Left renal pelvis (tissue), 4 donors: Measurements from ENCODE around the gene CHMP1A. TPM values are rescaled to one million over a fixed set of nuclear protein-coding genes. Genes with fewer than 3 reads are reported as not detected.
A peak's percentile ranks its signal among the peaks of the same experiment; 100 is the strongest.

Source experiments
- DNase-seq, 4 donors: peaks; one replicate each; pipeline ENCODE4 v3.0.0-alpha.2; 2013; ENCODE audit warnings: low read depth in 4 of 4, low spot score in 3 of 4
- polyA plus RNA-seq, 4 donors: library from polyadenylated mRNA; unstranded; fragments of 120-200 nt; gene quantifications; one replicate each; pipeline ENCODE4 v1.2.1, GENCODE V29; 2013; ENCODE audit not compliant: insufficient read length in 4 of 4

The CHMP1A gene
- polyA plus RNA-seq, 4 donors: 57.1 to 76.8 (median 64.8) TPM

- DNase-seq: no peak
Observed at GRCh38 chr16:89629827-89630610, 27.5 kb downstream of the CHMP1A start.

- no peak for DNase-seq
Observed at GRCh38 chr16:89624777-89625761, 32.4 kb downstream of the CHMP1A start.

- DNase-seq: no peak
Observed at GRCh38 chr16:89623511-89624261, 33.8 kb downstream of the CHMP1A start.

GRCh38 chr16:89621698-89622409 is 35.7 kb downstream of the CHMP1A start:
- no peak for DNase-seq

GRCh38 chr16:89621136-89621697 is 36.3 kb downstream of the CHMP1A start:
- no peak for DNase-seq

- DNase-seq: no peak
Observed at GRCh38 chr16:89620406-89620841, 37.1 kb downstream of the CHMP1A start.

GRCh38 chr16:89619840-89620239 is 37.7 kb downstream of the CHMP1A start:
- no peak for DNase-seq

GRCh38 chr16:89618109-89618998 is 39.2 kb downstream of the CHMP1A start:
- no peak for DNase-seq

- no peak for DNase-seq
Observed at GRCh38 chr16:89617036-89617435, 40.5 kb downstream of the CHMP1A start.

GRCh38 chr16:89616623-89617022 is 40.9 kb downstream of the CHMP1A start:
- no peak for DNase-seq

- no peak for DNase-seq
Observed at GRCh38 chr16:89615596-89616090, 41.9 kb downstream of the CHMP1A start.

GRCh38 chr16:89615176-89615575 is 42.3 kb downstream of the CHMP1A start:
- no peak for DNase-seq

- no peak for DNase-seq
Observed at GRCh38 chr16:89613954-89614459, 43.5 kb downstream of the CHMP1A start.

GRCh38 chr16:89613231-89613953 is 44.1 kb downstream of the CHMP1A start, which contains the start of gene DPEP1:
Gene DPEP1 (plus strand): TSS chr16:89613642. CDS start chr16:89630411, 16,769 bp downstream.
- peak in 1 of 4 donors; percentile 43 for DNase-seq

- DNase-seq: no peak
Observed at GRCh38 chr16:89612415-89613166, 44.9 kb downstream of the CHMP1A start.

GRCh38 chr16:89610108-89610453 is 47.4 kb downstream of the CHMP1A start:
- no peak for DNase-seq
